Measurements from ENCODE around the gene SEZ6.

The SEZ6 gene

DNA sequence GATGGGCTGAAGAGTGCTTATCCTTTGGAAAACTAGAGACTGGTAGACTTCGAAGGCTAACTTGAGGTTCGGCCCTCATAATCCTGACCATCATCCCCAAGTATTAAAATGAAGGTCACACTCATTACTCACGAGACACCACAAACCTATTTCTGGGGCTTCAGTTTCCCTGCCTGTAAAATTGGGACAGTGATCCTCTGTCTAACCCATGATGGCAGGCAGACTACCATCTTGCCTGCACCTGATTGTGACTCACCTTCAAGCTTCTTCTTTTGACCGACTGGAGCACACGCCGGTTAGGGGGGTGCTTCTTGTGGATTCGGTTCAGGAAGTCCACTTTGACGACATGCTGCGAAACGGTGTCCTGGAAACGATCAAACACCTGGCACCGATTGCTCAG lies 88.8 kb downstream of the SEZ6 start:
- no peak for TF ChIP-seq EZH2 (optimal IDR thresholded peaks at IDR 0.05; ENCODE audit: low read depth, low read length)
- no peak for TF ChIP-seq EZH2phosphoT487 (IDR thresholded peaks at IDR 0.05; ENCODE audit: low read length)
- no peak for TF ChIP-seq CTCF (IDR thresholded peaks at IDR 0.05; ENCODE audit: low read length)
- H4K20me1 ChIP-seq (ENCODE audit: insufficient read depth, low read length), result no peaks in the 10 kb centered on the region
- no peak overlapping the region for H3K4me2 ChIP-seq (ENCODE audit: low read depth, low read length)

DNA sequence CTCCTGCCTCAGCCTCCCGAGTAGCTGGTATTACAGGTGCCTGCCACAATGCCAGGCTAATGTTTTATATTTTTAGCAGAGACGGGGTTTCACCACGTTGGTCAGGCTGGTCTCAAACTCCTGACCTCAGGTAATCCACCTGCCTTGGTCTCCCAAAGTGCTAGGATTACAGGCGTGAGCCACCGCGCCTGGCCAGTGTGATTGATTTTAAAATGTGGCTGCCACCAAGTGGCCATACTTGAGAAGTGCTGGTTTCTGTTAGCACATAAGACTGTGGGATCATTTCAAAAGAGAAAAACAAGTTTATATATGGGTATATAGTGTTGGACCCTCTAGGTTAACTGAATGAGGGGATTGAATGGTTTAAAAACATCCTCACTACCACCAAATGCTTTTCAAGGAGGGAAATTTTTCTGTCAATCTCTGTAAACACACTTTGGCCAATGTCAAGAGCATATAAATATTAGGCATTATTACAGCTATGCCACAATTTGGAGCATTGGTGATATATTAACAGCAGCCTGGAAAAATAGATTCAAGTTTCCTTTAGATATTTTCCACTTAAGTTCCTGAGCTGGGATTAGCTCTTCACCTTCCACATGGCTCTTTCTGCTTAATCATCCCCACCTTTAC lies 89.4 kb downstream of the SEZ6 start:
- H2AFZ ChIP-seq (ENCODE audit: low read length), result no peak overlapping the region
- H3K9me3 ChIP-seq (replicated peaks; ENCODE audit: insufficient read depth, low read length), result no peaks in the 10 kb centered on the region
- peaks cover 29% of the 10 kb centered on the region for H3K79me2 ChIP-seq (ENCODE audit: low read length)
- no peak overlapping the region for H3K9ac ChIP-seq (ENCODE audit: low read length)
- peak; percentile 47 for DNase-seq
- TF ChIP-seq CTCF (IDR thresholded peaks at IDR 0.05; ENCODE audit: low read length), result peak; percentile 65
- no peak for TF ChIP-seq EZH2 (optimal IDR thresholded peaks at IDR 0.05; ENCODE audit: low read depth, low read length)
- no peak overlapping the region for H3K4me3 ChIP-seq (ENCODE audit: low read length)
- no peaks in the 10 kb centered on the region for H4K20me1 ChIP-seq (ENCODE audit: insufficient read depth, low read length)
- H3K4me2 ChIP-seq (ENCODE audit: low read depth, low read length), result no peak overlapping the region
- H3K27ac ChIP-seq (ENCODE audit: low read length), result no peak overlapping the region
- no peaks in the 10 kb centered on the region for H3K9me2 ChIP-seq (replicated peaks; ENCODE audit: insufficient read depth, low read length)
- H3K27me3 ChIP-seq (replicated peaks; ENCODE audit: insufficient read depth, low read length), result no peaks in the 10 kb centered on the region
- H3F3A ChIP-seq (ENCODE audit: insufficient read depth, low read length), result peaks cover 11% of the 10 kb centered on the region
- peaks cover 18% of the 10 kb centered on the region for H3K4me1 ChIP-seq (ENCODE audit: low read length)
- peaks cover 23% of the 10 kb centered on the region for H3K36me3 ChIP-seq (replicated peaks; ENCODE audit: insufficient read depth, low read length)

More for the DNA sequence above, 88.8 kb downstream of the SEZ6 start:
- no peaks in the 10 kb centered on the region for H3K9me3 ChIP-seq (replicated peaks; ENCODE audit: insufficient read depth, low read length)
- peaks cover 33% of the 10 kb centered on the region for H3K79me2 ChIP-seq (ENCODE audit: low read length)
- no peak overlapping the region for H3K4me3 ChIP-seq (ENCODE audit: low read length)
- no peak overlapping the region for H2AFZ ChIP-seq (ENCODE audit: low read length)
- no peak for DNase-seq
- H3K36me3 ChIP-seq (replicated peaks; ENCODE audit: insufficient read depth, low read length), result peaks cover 25% of the 10 kb centered on the region
- no peaks in the 10 kb centered on the region for H3K9me2 ChIP-seq (replicated peaks; ENCODE audit: insufficient read depth, low read length)
- H3K27me3 ChIP-seq (replicated peaks; ENCODE audit: insufficient read depth, low read length), result no peaks in the 10 kb centered on the region
- H3K9ac ChIP-seq (ENCODE audit: low read length), result no peak overlapping the region
- no peak overlapping the region for H3K27ac ChIP-seq (ENCODE audit: low read length)
- H3K4me1 ChIP-seq (ENCODE audit: low read length), result peaks cover 12% of the 10 kb centered on the region
- H3F3A ChIP-seq (ENCODE audit: insufficient read depth, low read length), result peaks cover 6% of the 10 kb centered on the region

GRCh38 chr17:28912938-28913333 lies 92.9 kb downstream of the SEZ6 start:
- H3K27me3 ChIP-seq (replicated peaks; ENCODE audit: insufficient read depth, low read length), result no peaks in the 10 kb centered on the region
- peaks cover 25% of the 10 kb centered on the region for H3K36me3 ChIP-seq (replicated peaks; ENCODE audit: insufficient read depth, low read length)
- H3F3A ChIP-seq (ENCODE audit: insufficient read depth, low read length), result peaks cover 12% of the 10 kb centered on the region
- no peak overlapping the region for H2AFZ ChIP-seq (ENCODE audit: low read length)
- H3K79me2 ChIP-seq (ENCODE audit: low read length), result peaks cover 32% of the 10 kb centered on the region
- H3K4me2 ChIP-seq (ENCODE audit: low read depth, low read length), result no peak overlapping the region
- H3K9me3 ChIP-seq (replicated peaks; ENCODE audit: insufficient read depth, low read length), result no peaks in the 10 kb centered on the region
- H3K27ac ChIP-seq (ENCODE audit: low read length), result no peak overlapping the region; the same call in 1 of the 2 replicates
- H3K9me2 ChIP-seq (replicated peaks; ENCODE audit: insufficient read depth, low read length), result no peaks in the 10 kb centered on the region
- no peak overlapping the region for H3K4me3 ChIP-seq (ENCODE audit: low read length)
- DNase-seq, result no peak
- peaks cover 24% of the 10 kb centered on the region for H3K4me1 ChIP-seq (ENCODE audit: low read length)
- no peak overlapping the region for H3K9ac ChIP-seq (ENCODE audit: low read length)
- TF ChIP-seq CTCF (IDR thresholded peaks at IDR 0.05; ENCODE audit: low read length) (no peak), EZH2 (optimal IDR thresholded peaks at IDR 0.05; ENCODE audit: low read depth, low read length) (no peak), EZH2phosphoT487 (IDR thresholded peaks at IDR 0.05; ENCODE audit: low read length) (no peak)
- no peaks in the 10 kb centered on the region for H4K20me1 ChIP-seq (ENCODE audit: insufficient read depth, low read length)

All from MM.1S (cell line).